AG04449 (cell line): ENCODE results near the gene ZNF19.

ENCODE experiments used
- CTCF ChIA-PET: fragments of 350-600 bp; formaldehyde crosslinking; extraction: SDS; loops from one replicate; lab custom pipeline; 2021; ENCODE audit warnings: antibody characterized with exemption; lab: Yijun Ruan, JAX
- POLR2A ChIA-PET: fragments of 400-600, 350-600 bp; formaldehyde crosslinking; extraction: SDS; loops from one replicate; lab custom pipeline; 2020; ENCODE audit warnings: antibody characterized with exemption, inconsistent platforms; lab: Yijun Ruan, JAX
- DNase-seq: peaks from one replicate; pipeline ENCODE4 v3.0.0-alpha.2; 2010; ENCODE audit warnings: low read depth, low spot score
- H3K4me3 ChIP-seq: 2 replicates; pipeline ENCODE4 v1.5.1; 2011; ENCODE audit warnings: low read depth, mild to moderate bottlenecking, control low read depth, low read length
- TF ChIP-seq, protein P1 (sequence below): IDR thresholded peaks from one replicate; pipeline ENCODE4 v1.5.1; 2011; ENCODE audit warnings: mild to moderate bottlenecking, moderate library complexity, low read length, control low read depth, inconsistent platforms; ENCODE audit not compliant: insufficient read depth; ENCODE audit errors: missing control alignments

Gene ZNF19

GRCh38 chr16:71460941-71461340 is 28.2 kb downstream of the ZNF19 start:
- ChIA-PET CTCF (interaction anchor here (1.0 to 4.5 kb wide), 6 partner anchors 13 to 48 kb away, joined by 3 to 21 read pairs (median 7); no protein-coding TSS in a partner anchor), POLR2A (interaction anchor here (1.2 kb wide), 2 partner anchors 14 to 23 kb away, joined by 6 to 8 read pairs; no protein-coding TSS in a partner anchor)
- peak overlapping the region; percentile 98 for H3K4me3 ChIP-seq
- DNase-seq, result no peak
- TF ChIP-seq, protein P1, sequence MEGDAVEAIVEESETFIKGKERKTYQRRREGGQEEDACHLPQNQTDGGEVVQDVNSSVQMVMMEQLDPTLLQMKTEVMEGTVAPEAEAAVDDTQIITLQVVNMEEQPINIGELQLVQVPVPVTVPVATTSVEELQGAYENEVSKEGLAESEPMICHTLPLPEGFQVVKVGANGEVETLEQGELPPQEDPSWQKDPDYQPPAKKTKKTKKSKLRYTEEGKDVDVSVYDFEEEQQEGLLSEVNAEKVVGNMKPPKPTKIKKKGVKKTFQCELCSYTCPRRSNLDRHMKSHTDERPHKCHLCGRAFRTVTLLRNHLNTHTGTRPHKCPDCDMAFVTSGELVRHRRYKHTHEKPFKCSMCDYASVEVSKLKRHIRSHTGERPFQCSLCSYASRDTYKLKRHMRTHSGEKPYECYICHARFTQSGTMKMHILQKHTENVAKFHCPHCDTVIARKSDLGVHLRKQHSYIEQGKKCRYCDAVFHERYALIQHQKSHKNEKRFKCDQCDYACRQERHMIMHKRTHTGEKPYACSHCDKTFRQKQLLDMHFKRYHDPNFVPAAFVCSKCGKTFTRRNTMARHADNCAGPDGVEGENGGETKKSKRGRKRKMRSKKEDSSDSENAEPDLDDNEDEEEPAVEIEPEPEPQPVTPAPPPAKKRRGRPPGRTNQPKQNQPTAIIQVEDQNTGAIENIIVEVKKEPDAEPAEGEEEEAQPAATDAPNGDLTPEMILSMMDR, result no peak

DNA sequence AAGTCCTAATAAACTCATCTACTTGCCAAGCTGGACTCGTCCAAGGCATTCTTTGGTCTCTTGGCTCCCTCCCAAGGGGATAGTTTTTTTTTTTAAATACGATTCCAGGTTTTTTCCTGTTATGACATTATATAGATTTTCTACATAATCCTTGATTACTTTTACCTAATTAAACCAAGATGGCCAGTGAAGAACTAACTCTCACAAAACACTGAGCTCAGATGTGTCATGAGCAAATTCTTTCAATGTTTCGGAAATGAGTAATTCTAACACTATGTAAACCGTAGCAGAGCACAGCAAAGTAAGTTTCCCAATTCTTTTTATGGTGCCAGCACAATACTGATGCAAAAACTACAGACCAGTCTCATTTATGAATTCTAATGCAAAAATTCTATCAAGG is 28.9 kb downstream of the ZNF19 start:
- ChIA-PET POLR2A (interaction anchor here (1.2 kb wide), 2 partner anchors 14 to 24 kb away, joined by 6 to 8 read pairs; no protein-coding TSS in a partner anchor), CTCF (interaction anchor here (1.0 to 4.5 kb wide), 6 partner anchors 14 to 48 kb away, joined by 3 to 21 read pairs (median 7); no protein-coding TSS in a partner anchor)
- peak; percentile 73 for DNase-seq
- peak overlapping the region; percentile 10; the same call in 1 of the 2 replicates for H3K4me3 ChIP-seq
- TF ChIP-seq, protein P1, result no peak

DNA sequence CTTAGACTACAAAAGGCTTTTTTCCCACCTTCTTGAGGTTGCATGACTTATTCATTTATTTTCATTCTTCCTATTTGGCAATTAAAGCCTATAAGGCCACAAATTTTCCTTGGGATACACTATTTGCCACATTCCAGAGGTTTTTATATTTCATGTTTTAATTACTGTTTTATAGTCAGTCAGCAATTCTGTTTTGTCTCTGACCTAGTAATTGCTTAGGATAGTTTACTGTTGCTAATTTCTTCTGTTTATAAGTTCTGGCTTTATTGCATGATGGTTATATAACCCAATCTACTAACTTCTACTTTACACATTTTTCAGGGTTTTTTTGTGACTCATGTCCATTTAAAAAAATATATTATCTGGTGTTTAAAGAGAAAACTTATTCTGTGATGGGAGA is 29.6 kb downstream of the ZNF19 start:
- CTCF ChIA-PET, result interaction anchor here (2.2 to 4.5 kb wide), 3 partner anchors 15 to 47 kb away, joined by 8 to 21 read pairs (median 11); no protein-coding TSS in a partner anchor
- no peak overlapping the region for H3K4me3 ChIP-seq
- POLR2A ChIA-PET, result interaction anchor here (1.2 kb wide), 2 partner anchors 15 to 25 kb away, joined by 6 to 8 read pairs; no protein-coding TSS in a partner anchor

GRCh38 chr16:71456801-71457200 is 32.3 kb downstream of the ZNF19 start:
- TF ChIP-seq, protein P1, result no peak
- no peak for DNase-seq
- POLR2A ChIA-PET, result no interaction called here
- H3K4me3 ChIP-seq, result no peak overlapping the region
- CTCF ChIA-PET, result interaction anchor here (0.7 to 1.6 kb wide), 2 partner anchors 43 to 44 kb away, joined by 3 to 4 read pairs; no protein-coding TSS in a partner anchor

More for the DNA sequence above, 29.6 kb downstream of the ZNF19 start:
- TF ChIP-seq, protein P1, result no peak
- no peak for DNase-seq

DNA sequence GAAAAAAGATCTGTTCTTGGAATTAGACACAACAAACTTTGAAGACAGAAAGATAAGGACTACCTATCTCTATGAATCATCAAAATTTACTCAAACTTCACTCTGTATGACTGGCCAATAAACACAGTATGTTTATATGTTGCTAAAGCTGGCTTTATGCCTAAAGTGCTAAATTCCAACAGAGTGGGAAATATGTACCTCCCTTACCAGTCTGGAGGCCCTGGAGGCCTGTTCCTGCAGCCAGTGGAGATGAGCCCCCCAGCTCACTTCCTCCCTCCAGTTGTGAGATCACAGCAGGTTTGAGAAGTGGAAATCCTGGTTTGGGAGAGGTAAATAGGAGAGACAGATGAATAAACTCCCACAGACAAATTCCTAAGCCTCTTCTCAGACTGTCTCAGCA is 36.1 kb downstream of the ZNF19 start:
- CTCF ChIA-PET, result interaction anchor here (1.3 kb wide), 1 partner anchor 24 kb away, joined by 3 read pairs; no protein-coding TSS in a partner anchor
- no peak overlapping the region for H3K4me3 ChIP-seq
- TF ChIP-seq, protein P1, result no peak
- POLR2A ChIA-PET, result no interaction called here
- DNase-seq, result no peak

DNA sequence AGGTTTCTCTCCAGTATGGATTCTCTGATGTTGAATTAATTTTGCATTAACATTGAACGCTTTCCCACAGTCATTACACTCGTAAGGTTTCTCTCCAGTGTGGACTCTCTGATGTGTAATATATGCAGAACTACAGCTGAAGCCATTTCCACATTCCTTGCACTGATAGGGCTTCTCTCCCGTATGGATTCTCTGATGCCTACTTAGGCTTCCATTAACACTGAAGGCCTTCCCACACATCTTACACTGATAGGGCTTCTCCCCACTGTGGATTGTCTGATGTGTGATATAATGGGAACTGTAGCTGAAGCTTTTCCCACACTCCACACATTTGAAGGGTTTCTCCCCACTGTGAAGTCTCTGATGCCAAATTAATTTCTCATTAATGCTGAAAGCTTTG is 40.1 kb downstream of the ZNF19 start:
- ChIA-PET CTCF (no interaction called here), POLR2A (no interaction called here)
- DNase-seq, result no peak
- no peak overlapping the region for H3K4me3 ChIP-seq
- TF ChIP-seq, protein P1, result no peak
